GM19395 (cell line): ENCODE results near the gene FBXO21.

Source experiments
- ATAC-seq: cut with Tn5 transposase; IDR thresholded peaks from one replicate; pipeline ENCODE4 v1.9.1; 2021; ENCODE audit warnings: mild to moderate bottlenecking, moderate library complexity; ENCODE audit not compliant: unreplicated experiment

Gene FBXO21

GRCh38 chr12:117166107-117166506 is 24.2 kb downstream of the FBXO21 start:
- no peak for ATAC-seq

GRCh38 chr12:117165342-117165741 is 24.9 kb downstream of the FBXO21 start:
- ATAC-seq: no peak

GRCh38 chr12:117162633-117163032 is 27.6 kb downstream of the FBXO21 start:
- no peak for ATAC-seq

- no peak for ATAC-seq
Measured at GRCh38 chr12:117162167-117162539, 28.1 kb downstream of the FBXO21 start.

GRCh38 chr12:117161460-117162166 is 28.7 kb downstream of the FBXO21 start:
- ATAC-seq: no peak

- no peak for ATAC-seq
Measured at GRCh38 chr12:117159674-117160073, 30.6 kb downstream of the FBXO21 start.

- no peak for ATAC-seq
Measured at GRCh38 chr12:117158911-117159553, 31.2 kb downstream of the FBXO21 start.

GRCh38 chr12:117158096-117158495 is 32.2 kb downstream of the FBXO21 start:
- no peak for ATAC-seq

- ATAC-seq: peak; percentile 56
Measured at GRCh38 chr12:117155278-117156060, 34.8 kb downstream of the FBXO21 start.

- no peak for ATAC-seq
Measured at GRCh38 chr12:117152793-117153775, 37.2 kb downstream of the FBXO21 start.

GRCh38 chr12:117151403-117152031 is 38.8 kb downstream of the FBXO21 start:
- no peak for ATAC-seq

GRCh38 chr12:117149431-117149830 is 40.8 kb downstream of the FBXO21 start:
- ATAC-seq: no peak

GRCh38 chr12:117148642-117149041 is 41.6 kb downstream of the FBXO21 start:
- ATAC-seq: no peak

- ATAC-seq: no peak
Measured at GRCh38 chr12:117147639-117148038, 42.6 kb downstream of the FBXO21 start.

- no peak for ATAC-seq
Measured at GRCh38 chr12:117145597-117146154, 44.6 kb downstream of the FBXO21 start.

GRCh38 chr12:117144599-117144998 is 45.7 kb downstream of the FBXO21 start:
- no peak for ATAC-seq

GRCh38 chr12:117143008-117143532 is 47.2 kb downstream of the FBXO21 start:
- no peak for ATAC-seq

GRCh38 chr12:117142094-117142493 is 48.2 kb downstream of the FBXO21 start:
- ATAC-seq: no peak

GRCh38 chr12:117141097-117141898 is 49.0 kb downstream of the FBXO21 start:
- ATAC-seq: no peak
